HG02938 (cell line): ENCODE results near the gene RIC8B.

Source experiments
- ATAC-seq: cut with Tn5 transposase; IDR thresholded peaks from one replicate; pipeline ENCODE4 v1.9.1; 2021; ENCODE audit warnings: mild to moderate bottlenecking, moderate library complexity; ENCODE audit not compliant: unreplicated experiment

RIC8B gene

DNA sequence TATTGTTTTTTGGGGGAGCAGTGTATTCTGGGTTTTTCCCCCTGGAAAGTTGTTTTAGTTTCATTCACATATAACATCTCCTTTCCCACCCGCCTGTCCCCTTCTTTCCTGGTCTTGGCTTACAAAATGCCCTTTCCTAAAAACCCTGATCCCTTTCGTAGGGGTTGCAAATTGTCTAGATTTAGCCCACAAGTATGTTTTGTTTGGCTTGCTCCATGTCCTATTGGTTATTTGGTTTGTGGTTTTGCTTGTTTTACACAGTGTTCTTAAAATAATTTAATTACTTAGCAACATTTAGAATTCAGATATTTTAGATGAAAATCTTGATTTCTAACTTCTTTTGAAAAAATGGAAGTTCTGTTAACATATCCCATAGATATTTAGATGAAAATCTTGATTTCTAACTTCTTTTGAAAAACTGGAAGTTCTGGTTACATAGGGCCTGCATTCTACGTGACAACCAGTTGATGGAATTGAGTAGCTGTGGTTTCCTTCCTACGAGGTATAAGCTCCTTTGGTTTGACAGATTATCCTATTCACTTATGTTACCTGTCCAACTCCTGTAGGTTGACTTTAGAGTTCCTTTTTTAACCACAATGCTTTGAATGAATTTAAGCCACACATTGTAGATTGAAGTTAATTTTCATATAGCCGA is 92.1 kb downstream of the RIC8B start:
- no peak for ATAC-seq

DNA sequence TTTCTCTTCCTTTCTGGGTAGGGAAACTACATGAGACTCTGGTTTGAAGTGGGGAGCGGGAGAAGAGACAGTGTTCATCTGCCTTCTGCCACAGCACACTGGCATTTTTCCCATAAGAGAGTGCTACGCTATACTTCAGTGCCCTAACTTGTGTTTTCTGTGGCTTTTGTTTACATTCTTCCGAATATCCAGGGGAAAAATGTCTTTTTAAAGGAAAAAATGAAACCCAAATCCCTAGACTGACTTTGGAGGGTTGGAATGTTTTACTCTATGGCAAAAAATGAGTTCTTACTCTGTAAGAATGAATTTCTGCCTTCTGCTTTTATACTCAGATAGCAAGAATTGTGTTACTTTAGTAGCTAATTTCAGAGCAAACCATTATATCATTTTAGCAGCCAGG is 93.2 kb downstream of the RIC8B start:
- no peak for ATAC-seq

DNA sequence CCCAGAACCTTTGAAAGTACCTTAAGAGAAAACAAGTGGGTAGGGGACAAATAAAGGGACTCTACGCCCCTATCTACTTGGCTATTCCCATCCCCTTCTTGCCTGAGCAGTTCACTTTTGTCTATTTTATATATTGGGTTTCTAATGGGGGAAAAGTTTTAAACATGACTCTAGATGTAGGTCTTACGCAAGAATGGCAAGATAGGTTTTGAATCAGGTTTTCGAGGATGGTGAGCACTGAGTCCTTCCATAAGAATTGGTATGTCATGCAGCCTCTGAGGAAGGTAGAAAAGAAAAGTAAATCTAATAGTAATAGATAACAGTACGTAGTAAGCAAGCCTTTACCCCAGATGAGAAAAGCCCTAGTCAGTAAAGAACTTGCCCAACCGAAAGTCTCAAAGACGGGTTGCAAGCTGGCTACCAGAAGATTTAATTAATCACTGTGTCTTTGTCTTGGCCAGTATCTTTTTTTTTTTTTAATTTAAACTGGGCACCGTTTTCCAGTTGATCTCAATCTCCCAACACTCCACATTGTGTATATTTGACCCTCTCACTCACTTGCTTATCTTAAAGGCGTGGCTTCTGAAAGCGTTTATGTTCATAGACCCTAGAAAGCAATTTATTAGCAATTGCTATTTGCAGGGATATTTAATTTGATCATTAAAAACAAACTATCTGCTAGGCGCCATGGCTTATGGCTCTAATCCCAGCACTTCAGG is 94.7 kb downstream of the RIC8B start:
- ATAC-seq, result no peak

DNA sequence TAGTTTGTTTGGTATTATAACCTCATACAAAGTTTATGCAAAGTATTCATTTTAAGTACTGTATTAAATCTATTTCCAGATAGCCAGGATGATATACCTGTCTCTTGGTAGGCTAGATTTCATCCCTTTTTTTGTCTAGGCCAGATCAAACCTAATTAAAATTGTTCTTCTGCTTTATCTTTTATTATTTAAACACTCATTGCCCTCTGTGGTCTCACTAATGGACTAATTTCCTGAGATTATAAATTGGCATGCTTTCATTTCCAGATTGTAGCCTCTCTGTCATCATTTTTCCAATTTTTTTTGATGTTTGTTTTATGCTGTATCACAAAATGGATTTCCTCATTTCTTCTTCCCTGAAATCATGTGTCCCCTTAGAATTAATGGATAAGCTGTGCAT is 95.6 kb downstream of the RIC8B start:
- ATAC-seq, result no peak

DNA sequence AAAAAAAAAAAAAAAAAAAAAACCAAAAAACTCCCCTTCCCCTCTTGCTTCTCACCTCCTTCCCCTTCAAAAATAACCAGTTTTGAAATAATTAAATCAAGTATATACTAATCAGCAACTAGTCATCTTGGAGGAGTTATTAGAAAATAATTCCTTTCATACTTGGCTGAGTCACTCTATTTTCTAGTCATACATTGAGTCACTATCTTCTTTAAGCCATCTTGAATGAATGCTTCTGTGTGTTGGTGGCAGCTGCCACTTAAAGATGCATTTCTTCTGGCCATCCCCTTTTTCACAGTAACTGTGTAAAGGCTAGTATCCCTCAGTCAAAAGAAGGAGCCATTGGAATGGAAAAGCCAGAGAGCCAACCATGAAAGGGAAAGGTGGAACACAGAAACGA is 97.0 kb downstream of the RIC8B start:
- ATAC-seq, result no peak

DNA sequence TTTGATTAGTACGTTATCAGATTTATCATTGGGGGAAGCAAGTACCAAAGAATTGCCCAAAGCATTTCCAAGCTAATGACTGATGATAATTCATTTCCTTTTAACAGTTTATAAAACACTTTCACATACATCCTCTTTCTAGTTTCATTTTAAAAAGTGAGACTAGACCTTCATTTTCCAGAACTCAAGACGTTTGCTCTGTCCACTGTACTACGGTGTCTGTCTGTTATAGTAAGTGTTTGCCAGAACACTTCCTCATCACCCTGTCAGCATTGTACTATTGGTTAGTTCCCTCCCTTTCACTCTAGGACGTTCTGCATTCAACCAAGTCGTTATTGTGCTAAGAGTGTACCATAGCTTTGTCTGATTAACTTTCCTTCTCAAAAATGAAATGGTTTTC is 99.5 kb downstream of the RIC8B start:
- no peak for ATAC-seq

DNA sequence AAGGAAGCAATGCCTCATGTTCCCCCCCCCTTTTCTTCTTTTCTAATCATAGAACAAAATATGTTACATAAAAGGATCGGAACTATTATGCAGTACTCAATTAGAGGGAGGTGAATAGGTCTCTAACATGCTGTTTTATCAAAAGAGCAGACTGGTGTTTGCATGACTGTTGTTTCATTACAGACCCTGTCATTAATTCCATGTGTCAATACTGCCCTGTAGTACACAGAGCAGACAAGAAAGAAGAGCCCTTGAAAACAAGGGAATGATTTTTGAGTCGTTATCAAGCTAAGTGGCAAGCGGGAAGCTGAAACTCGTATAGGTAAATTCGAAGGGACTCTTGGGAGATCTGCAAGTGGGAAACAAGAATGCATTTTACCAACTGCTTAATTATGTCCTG is 104.3 kb downstream of the RIC8B start:
- ATAC-seq, result no peak

DNA sequence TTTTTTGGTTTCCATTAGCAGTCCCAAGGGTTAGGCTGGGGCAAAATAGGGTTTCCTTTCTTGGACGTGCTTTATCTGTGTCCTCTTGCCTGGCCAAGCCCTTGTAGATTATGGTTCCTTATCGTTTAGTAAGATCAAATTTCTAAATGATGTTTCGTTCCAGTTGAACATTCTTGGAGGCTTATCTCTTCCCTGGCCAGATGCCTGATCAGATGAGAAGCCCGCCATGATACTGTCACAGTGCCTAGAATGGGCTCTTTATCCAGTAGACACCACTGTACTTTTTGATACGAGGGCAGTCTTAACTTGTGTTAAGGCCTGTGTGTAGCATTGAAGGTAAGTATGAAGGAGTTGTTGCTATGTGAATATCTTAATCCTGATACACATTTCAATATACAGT is 105.1 kb downstream of the RIC8B start:
- ATAC-seq, result no peak

DNA sequence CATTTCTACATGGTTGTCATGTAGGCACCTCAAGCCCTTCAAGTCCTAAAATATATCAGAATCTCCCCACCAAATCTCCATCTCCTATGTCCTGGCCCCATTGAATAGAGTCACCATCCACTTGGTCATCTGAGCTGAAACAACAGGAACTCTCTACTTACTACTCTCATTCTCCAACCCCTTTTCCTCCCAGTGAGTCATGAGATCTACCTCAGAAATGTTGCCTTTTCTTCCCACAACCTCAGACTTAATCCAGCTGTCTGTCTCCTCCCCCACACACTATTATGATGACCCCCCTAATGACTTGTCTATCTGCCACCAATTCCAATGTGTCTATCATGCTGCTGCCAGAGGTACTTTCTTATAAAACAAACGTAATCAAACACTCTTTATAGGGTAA is 108.9 kb downstream of the RIC8B start:
- no peak for ATAC-seq

DNA sequence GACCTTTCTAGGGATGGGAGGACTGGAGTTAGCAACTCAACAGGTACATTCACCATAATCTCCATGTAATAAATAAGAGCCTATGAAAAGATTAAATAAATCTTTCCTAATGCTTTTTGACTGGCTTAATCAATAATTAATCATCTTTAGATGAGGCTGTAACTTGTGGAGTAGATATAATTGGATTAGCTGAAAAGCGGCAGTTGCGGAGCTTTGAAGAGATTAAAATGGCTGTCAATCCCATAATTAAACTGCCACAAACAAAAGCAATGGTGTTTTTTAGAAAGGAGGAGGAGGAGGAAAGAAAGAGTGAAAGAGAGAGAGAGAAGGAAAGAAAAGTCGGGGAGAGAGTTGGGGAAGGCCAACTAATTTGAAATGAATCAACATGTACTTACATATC is 110.5 kb downstream of the RIC8B start:
- ATAC-seq, result no peak

DNA sequence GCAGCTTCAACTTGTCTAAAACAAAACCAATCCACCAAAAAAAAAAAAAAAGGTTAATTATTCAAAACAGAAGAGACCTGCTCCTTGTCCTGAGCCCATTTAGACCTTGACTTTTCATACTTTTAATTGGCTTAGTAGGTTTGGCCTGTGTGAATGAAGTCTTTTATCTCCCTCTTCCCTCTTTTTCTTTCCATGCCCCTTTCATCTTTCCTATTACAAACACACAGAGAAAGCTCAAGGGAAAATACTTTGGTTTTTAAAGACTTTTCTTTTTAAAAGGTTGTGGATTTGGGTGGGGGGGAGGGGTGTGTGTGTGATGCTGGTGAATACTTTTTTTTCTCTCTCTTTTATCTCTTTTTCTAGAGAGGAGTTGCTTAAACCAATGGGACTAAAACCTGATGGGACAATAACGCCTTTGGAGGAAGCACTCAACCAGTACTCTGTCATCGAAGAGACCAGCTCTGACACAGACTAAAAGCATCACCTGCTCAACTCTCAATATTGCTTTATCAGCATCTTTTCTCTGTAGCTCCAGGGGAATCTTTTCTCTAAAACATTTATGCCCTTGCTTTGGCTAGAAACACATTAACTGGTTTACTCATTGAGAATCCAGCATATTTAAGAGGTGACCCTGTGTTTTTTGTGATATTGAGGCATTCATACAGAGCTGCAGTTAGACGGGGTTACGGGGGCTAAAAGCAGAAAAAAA is 111.2 kb downstream of the RIC8B start:
- ATAC-seq, result no peak

DNA sequence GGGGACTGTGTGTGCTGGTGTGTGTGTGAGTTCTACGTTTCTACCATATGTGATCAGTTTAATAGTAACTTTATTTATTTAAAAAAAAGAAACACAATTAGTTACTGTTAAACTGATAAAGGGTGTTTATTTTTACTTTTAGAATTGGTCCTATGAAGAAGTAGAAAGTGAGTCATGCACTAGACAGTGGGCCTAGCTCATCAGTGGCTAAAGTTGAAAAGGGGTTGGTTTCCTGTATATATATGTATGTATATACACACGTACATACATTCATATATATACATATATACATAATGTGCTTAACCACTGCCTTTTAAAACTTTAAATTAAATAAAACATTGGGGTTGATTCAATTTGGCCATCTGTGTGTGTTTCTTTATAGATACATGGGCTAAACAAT is 112.5 kb downstream of the RIC8B start:
- ATAC-seq, result no peak

DNA sequence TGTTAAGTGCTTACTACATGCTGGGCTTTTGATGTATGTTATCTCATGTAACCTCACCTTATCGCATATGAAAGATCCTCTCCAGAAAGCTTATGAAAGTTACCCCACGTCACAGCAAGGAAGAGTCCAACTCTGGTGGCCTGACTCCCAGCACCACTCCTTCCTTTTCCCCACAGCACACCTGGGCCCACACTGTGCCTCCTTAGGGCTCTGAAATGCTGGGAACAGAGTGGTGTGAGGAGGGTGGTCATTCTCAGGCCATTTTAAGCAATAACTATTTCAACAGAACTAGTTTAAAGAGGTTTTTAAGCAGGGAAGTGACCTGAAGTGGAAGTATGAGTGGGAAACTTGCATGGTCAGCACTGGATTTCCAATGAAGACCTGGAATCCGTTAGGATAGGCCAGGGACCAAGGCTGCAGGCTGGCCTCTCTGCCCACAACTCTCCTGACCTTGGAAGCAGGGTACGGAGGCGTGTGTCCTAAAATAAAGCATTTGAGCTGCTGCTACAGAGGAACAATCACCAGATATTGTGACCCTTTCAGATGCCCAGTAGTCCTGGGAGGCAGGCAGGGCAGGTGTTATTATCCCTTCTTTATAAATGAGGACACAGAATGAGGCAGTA is 114.0 kb downstream of the RIC8B start:
- no peak for ATAC-seq

DNA sequence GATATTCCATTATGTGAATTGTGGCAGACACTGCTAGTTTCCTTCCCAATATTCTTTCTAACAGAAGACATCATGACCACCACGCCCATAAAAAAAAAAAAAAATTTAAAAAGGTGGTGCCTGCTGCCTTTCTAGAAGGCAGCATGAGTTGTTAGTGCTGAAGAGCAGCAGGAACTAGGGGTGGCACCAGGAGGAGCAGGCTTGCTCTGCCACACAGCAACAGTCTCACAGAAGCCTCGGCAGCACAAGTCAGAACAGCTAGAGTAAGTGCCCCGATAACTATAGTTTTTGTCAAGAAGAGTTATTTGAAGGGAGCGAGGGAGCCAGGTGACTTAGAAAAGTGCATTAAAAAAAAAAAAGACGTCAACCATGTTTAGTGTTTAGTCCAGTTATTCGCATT is 114.8 kb downstream of the RIC8B start:
- no peak for ATAC-seq

DNA sequence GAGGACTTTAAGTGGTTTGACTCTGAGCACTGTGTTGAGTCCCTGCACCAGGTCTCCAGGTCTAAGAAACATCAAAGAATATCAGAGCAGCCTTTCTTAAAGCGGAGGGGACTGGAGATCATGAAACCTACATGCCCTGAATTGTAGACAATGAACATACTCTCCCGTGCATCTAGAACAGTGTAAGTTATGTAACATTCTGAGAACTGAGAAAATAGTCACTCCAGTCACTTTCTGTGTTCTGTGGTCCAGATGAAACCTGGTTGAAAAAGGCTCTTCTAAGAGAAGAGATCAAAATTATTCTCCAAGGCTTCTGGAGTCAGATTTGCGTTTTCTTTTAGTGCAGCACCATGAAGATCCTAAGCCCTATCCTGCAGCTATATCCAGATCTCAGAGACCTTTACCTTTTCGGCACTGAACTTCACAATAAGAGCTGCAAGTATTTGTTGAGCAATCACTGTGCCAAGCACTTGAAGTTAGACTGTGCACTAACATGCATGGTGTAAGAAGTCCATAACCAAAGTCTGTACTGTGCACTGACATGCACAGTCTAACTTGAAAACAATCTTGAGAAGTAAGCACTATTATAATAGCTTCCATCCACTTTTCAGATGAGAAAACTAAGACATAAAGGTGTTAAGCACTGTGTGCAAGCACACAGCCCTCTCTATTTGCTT is 115.6 kb downstream of the RIC8B start:
- no peak for ATAC-seq

DNA sequence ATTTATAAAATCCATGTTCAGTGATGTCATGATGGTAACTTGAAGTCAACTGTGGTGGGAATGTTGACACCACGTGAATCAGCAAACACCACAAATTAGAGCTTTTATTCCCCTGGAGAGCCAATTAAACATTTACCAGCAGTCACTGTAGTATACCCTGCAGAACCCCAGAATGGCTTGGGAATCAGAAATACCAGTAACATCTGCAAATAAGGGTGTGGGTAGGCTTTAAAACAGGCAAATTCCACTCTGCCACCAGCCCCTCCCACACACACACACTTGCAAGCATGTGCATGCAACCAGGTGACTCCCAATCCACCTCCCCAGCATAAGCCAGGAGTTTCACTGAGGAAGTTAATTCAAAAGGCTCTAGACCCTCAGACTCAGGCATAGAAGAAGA is 117.6 kb downstream of the RIC8B start:
- ATAC-seq, result no peak

DNA sequence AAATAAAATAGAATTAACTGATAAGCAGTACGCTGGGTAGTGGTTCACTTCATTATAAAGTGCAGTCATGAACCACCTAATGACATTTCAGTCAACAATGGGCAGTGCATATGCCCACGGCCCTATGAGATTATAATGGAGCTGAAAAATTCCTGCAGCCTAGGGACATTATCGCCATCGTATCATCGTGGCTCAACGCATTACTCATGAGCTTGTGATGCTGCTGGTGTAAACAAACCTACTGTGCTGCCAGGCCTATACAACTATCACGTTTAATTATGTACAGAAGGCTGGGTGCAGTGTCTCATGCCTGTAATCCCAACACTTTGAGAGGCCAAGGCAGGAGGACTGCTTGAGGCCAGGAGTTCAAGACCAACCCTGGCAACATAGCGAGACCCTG is 119.0 kb downstream of the RIC8B start:
- no peak for ATAC-seq

DNA sequence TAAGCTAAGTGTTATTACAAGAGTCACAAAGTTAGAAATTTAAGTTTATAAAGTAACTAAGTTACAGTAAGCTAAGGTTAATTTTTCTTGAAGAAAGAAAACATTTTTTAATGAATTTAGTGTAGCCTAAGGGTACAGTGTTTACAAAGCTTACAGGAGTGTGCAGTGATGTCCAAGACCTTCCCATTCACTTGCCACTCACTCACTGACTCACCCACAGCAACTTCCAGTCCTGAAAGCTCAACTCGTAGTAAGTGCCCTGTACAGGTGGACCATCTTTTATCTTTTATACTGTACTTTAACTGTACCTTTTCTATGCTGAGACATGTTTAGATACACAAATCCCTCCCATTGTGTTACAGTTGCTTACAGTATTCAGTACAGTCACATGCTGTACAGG is 120.3 kb downstream of the RIC8B start:
- no peak for ATAC-seq

DNA sequence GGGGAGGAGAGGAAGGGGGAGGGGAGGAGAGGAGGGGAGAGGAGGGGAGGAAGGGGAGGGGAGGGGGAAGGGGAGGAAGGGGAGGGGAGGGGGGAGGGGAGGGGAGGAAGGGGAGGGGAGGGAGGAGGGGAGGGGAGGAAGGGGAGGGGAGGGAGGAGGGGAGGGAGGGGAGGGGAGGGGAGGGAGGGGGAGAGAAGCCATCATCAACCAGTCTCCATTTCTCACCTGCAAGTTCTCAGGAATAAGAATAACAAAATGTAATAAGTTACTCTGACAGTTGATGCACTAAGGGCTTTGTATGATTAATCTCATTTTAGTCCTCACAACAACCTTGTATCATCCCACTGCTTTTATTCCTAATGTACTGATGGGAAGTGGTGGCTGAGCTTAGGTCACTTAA is 122.1 kb downstream of the RIC8B start:
- no peak for ATAC-seq

DNA sequence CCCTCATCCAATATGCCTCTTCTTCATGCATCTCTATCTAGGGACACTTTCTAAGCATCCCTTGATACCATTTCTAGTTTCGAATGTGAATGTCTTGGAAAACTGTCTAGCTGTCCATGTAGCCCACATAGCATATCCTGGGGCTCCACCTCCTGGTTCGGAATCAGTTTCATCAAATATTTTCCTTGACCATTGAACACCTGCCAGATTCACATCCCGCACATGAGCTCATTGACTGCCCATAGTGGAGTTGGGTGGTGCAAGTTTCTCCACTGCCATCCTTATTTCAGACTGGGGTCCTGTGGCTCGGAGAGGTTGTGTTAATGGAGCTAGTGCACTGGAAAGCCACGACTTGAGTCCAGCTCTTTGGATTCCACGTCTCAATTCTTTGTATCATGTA is 122.6 kb downstream of the RIC8B start:
- ATAC-seq, result no peak
